NB4 (cell line): Measurements from ENCODE around the gene TUBA4B.

Experiments
- POLR2A ChIP-seq: IDR thresholded peaks from 2 replicates; pipeline ENCODE4 v1.6.1; 2011; ENCODE audit warnings: mild to moderate bottlenecking; ENCODE audit not compliant: insufficient read length; ENCODE audit errors: extremely low read depth
- TF ChIP-seq, protein P1 (sequence below): IDR thresholded peaks from one replicate; pipeline ENCODE4 v1.5.1; 2012; ENCODE audit warnings: low read depth, low read length
- TF ChIP-seq, protein P2 (sequence below): IDR thresholded peaks from 2 replicates; pipeline ENCODE4 v1.6.1; 2011; ENCODE audit warnings: low read depth, low read length

DNA sequence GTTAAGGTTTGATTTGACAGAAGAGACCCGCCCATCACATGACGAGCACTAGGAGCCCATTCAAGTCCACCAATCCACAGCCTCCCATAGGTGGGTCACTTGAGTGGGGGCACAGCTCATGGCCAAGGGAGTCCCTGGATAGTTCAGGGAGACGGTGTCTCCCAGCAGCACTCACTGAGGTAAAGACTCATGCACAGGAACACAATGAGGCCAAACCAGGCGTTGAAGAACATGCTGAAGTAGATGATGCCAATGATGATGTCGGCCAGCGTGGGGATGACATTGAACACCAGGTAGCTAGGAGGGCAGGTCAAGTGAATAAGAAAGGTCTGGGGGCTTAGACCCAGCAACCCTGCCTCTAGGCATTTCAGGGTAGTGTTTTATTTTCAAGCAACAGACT is 38.3 kb upstream of the TUBA4B start:
- TF ChIP-seq, protein P1, sequence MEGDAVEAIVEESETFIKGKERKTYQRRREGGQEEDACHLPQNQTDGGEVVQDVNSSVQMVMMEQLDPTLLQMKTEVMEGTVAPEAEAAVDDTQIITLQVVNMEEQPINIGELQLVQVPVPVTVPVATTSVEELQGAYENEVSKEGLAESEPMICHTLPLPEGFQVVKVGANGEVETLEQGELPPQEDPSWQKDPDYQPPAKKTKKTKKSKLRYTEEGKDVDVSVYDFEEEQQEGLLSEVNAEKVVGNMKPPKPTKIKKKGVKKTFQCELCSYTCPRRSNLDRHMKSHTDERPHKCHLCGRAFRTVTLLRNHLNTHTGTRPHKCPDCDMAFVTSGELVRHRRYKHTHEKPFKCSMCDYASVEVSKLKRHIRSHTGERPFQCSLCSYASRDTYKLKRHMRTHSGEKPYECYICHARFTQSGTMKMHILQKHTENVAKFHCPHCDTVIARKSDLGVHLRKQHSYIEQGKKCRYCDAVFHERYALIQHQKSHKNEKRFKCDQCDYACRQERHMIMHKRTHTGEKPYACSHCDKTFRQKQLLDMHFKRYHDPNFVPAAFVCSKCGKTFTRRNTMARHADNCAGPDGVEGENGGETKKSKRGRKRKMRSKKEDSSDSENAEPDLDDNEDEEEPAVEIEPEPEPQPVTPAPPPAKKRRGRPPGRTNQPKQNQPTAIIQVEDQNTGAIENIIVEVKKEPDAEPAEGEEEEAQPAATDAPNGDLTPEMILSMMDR: no peak
- TF ChIP-seq POLR2A: no peak
- TF ChIP-seq, protein P2, sequence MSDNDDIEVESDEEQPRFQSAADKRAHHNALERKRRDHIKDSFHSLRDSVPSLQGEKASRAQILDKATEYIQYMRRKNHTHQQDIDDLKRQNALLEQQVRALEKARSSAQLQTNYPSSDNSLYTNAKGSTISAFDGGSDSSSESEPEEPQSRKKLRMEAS: no peak
